Right cardiac atrium (tissue), 5 donors: ENCODE data around the gene PES1. TPM values are rescaled to one million over a fixed set of nuclear protein-coding genes. Genes with fewer than 3 reads are reported as not detected.
"Not testable (repeated sequence)": the region's sequence is repeated elsewhere in the genome, so short reads cannot be mapped to it uniquely, and the experiment has no call there.

Source experiments
- ATAC-seq, 2 donors: fragments of 200-7000 bp; cut with Tn5 transposase; one replicate each; pipeline versions ENCODE4 v1.8.0 to v1.9.1; 2020; ENCODE audit warnings: moderate library complexity in 2 of 2, mild to moderate bottlenecking in 1 of 2
- DNase-seq, 3 donors: peaks; one replicate each; pipeline ENCODE4 v3.0.0-alpha.2; 2020
- H3K27ac ChIP-seq: one replicate; pipeline ENCODE4 v1.5.1; 2013; ENCODE audit warnings: mild to moderate bottlenecking, low read length, control low read depth, moderate library complexity
- H3K27me3 ChIP-seq: one replicate; pipeline ENCODE4 v1.6.1; 2013; ENCODE audit not compliant: control insufficient read depth, insufficient read depth
- H3K4me1 ChIP-seq: one replicate; pipeline ENCODE4 v1.6.1; 2013; ENCODE audit warnings: low read length; ENCODE audit not compliant: control insufficient read depth, insufficient read depth
- H3K4me3 ChIP-seq: one replicate; pipeline ENCODE4 v1.5.1; 2013; ENCODE audit warnings: low read length, control low read depth
- H3K9me3 ChIP-seq: one replicate; pipeline ENCODE4 v1.6.1; 2013; ENCODE audit warnings: low read length; ENCODE audit not compliant: control insufficient read depth
- whole genome bisulfite sequencing: extraction: QIAGEN DNeasy Blood & Tissue Kit; methylation state at CpG from one replicate; pipeline ENCODE4 v1.1.7; 2013; 5-methylcytosine and 5-hydroxymethylcytosine counted together
- intact Hi-C, 4 donors: fragments of 100-400 bp; cut with DNase I; formaldehyde crosslinking; loops; one replicate each; pipeline versions ENCODE4 v1.11.0 to v1.14.0; 2022 to 2023
- polyA plus RNA-seq: library from polyadenylated mRNA; stranded (reverse); fragments of 200-250 nt; gene quantifications from one replicate; pipeline ENCODE4 v1.2.3, GENCODE V29; 2013
- total RNA-seq, 4 donors: library from RNA; stranded (reverse); fragmentation: NEBNext Ultra II Directional; extraction: Animal tissue kit (Norgen Biotek cat#: 25700); gene quantifications; one replicate each; pipeline ENCODE4 v1.2.1, GENCODE V29; 2021
- donor health status: healthy with polysubstance abuse.
- donor health status: DM: no; HTN: yes; CAD: no.
- donor health status: DM: no; HTN: no; CAD: no.
- donor health status: DM: no; HTN: yes; CAD: no; lungs with severe emphysema.
- donor health status: DM: yes; HTN: yes; CAD: no.

Gene PES1
- total and polyA plus RNA-seq, 5 donors, result 20.1 to 31.9 (median 23.7) TPM

DNA sequence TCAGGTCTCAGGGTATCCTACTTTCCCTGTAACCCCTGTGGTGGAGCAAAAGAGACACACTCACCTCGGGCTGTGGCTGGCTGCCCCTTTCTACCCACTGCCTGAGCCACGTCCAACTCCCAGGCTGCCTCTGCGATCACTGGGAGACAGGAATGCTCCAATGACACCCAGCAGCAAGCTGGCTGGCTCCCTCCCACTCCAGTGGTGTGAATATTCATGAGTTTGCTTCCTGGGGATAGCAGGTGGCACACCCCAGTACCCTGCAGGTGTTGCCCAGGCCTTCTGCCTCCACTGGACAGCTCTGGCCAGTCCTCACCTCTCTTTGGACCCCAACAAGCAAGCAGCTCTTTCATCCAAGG is 27.0 kb downstream of the PES1 start:
- intact Hi-C loops, result no loop called here
- H3K4me3 ChIP-seq, result no peak overlapping the region
- H3K4me1 ChIP-seq, result no peaks in the 10 kb centered on the region
- DNase-seq (no peak), ATAC-seq (no peak)
- no peaks in the 10 kb centered on the region for H3K27me3 ChIP-seq
- H3K9me3 ChIP-seq, result no peaks in the 10 kb centered on the region
- no peak overlapping the region for H3K27ac ChIP-seq
- 26% methylated on average over 3 of the region's 3 CpGs for WGBS

DNA sequence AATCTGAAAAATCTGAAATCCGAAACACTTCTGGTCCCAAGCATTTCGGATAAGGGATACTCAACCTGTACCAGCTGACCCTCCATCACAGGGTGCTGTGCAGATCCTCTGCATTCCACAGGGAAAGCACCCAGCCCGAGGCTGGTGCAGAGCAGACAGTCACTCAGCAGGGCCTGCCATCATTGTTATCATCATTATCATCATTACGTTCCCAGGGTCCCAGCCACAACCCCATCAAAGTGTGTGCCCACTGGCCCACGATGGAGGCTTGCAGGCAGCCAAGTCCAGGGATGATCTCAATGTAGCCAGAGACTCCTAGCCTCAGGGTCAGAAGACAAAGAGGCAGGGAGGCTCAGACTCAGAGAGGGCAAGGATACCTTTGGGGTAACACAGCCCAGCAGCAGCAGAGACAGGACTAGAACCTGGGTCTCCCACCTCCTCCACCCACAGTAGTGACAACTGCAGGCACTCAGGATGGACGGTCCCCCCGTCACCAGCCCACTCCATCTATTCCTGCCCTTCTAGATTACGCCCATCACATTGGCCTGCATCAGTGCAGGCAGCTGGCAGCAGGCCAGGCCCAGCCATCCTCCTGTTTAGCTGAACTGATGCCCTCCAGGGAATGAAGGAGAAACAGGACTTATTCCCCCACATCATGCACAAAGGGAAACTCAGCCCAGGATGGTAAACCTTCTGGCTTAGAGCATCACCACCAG is 27.5 kb downstream of the PES1 start:
- Histone ChIP-seq H3K9me3 (no peaks in the 10 kb centered on the region), H3K27ac (no peak overlapping the region), H3K4me3 (no peak overlapping the region), H3K4me1 (no peaks in the 10 kb centered on the region), H3K27me3 (no peaks in the 10 kb centered on the region)
- intact Hi-C loops, result no loop called here
- DNase-seq (no peak), ATAC-seq (no peak)
- 54% methylated on average over 8 of the region's 8 CpGs for WGBS

DNA sequence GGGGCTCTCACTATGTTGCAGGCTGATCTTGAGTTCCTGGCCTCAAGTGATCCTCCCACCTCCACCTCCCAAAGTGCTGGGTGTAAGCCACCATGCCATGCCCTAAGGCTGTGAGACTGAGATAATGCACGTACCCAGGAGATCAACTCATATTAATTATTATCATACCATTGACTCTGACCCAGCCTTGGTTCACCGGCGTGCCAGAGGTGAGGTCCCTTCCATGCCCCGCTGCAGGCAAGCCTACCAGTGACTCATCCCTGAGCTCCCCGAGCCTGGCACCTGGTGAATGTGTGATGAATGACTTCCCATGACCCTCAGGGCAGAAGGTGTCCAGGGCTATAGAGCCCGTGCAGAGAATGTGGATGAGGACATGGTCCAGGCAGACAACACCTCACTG is 29.3 kb downstream of the PES1 start:
- intact Hi-C loops, result no loop called here
- H3K4me3 ChIP-seq, result no peak overlapping the region
- DNase-seq (no peak), ATAC-seq (no peak)
- 73% methylated on average over 6 of the region's 6 CpGs for WGBS
- no peaks in the 10 kb centered on the region for H3K4me1 ChIP-seq
- no peak overlapping the region for H3K27ac ChIP-seq
- H3K27me3 ChIP-seq, result no peaks in the 10 kb centered on the region
- H3K9me3 ChIP-seq, result no peaks in the 10 kb centered on the region

DNA sequence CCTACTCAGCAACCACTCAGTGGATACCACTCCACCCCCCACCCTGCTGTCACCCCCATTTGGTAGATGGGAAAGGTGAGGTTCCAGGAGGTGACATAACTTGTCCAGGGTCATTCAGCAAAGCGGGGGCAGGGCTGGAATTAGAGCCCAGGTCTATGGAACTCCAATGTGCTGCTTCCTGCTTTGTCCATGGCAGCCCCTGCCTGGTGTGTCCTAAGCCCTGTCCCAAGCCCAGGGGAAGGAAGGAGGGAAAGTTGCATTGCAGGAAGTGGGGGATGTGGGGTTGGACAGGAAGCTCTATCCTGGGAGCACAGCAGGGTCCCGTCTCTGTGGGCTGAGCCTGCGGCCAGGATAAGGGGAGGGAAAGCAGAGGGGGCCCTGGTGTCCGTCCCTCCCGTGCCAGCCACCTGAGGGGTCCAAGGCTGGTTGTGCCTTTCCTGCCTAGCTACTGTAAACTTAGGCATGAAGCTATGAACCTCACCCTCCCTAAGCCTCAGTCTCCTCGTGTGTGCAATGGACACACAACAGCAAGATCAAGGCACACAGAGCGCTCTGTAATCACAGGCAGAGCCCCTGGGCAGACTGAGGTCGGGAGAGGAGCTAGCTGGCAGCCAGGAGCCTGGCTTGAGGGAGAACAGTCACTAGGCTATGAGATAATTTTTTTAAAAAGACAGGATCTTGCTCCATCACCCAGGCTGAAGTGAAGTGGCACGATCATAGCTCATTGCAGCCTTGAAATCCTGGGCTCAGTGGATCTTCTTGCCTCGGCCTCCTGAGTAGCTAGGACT is 30.1 kb downstream of the PES1 start:
- no peaks in the 10 kb centered on the region for H3K4me1 ChIP-seq
- H3K9me3 ChIP-seq, result no peaks in the 10 kb centered on the region
- 56% methylated on average over 10 of the region's 10 CpGs for WGBS
- no peak overlapping the region for H3K4me3 ChIP-seq
- H3K27ac ChIP-seq, result no peak overlapping the region
- ATAC-seq (no peak), DNase-seq (no peak)
- intact Hi-C loops, result no loop called here
- no peaks in the 10 kb centered on the region for H3K27me3 ChIP-seq

DNA sequence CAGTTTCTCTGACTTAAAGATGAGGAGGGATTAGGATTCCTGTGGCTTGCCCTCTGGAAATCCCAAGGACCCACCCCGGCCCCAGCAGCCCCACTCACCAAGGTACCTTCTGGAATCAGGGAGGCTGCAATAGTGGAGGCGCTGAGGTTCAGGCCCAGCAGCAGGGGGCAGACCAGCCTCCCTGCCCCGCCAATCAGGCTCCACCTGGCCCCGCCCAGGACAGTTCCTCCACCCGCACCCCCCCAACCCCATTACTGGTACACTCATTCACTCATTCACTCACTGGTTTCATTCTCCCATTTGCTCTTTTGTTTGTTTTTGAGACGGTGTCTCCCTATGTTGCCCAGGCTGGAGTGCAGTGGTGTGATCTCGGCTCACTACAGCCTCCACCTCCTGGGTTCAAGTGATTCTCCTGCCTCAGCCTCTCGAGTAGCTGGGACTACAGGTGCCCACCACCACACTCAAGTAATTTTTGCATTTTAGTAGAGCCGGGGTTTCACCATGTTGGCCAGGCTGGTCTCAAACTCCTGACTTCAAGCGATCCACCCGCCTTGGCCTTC is 31.0 kb downstream of the PES1 start:
- H3K27me3 ChIP-seq, intact Hi-C loops, H3K27ac ChIP-seq, ATAC-seq, H3K9me3 ChIP-seq, H3K4me1 ChIP-seq, DNase-seq, H3K4me3 ChIP-seq: not testable (repeated sequence)
- WGBS, result 85% methylated on average over 11 of the region's 11 CpGs

DNA sequence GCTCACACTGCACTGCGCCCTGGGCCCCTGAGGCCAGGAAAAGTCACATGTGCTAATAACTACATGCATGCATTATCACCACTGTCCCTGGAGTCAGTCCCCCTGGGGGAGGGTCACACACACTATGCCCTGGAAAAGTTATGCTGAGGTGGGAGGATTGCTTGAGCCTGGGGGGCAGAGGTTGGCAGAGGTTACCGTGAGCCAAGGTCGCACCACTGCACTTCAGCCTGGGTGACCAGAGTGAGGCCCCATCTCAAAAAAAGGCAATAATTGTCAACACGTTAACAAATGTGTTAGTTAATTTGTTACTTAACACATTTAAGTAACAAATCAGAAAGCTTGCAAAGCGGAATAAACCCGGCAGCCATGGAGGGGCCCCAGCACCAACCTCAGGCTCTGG is 31.8 kb downstream of the PES1 start:
- ATAC-seq (no peak), DNase-seq (no peak)
- 75% methylated on average over 6 of the region's 6 CpGs for WGBS
- H3K9me3 ChIP-seq, result no peaks in the 10 kb centered on the region
- H3K27me3 ChIP-seq, result no peaks in the 10 kb centered on the region
- no peak overlapping the region for H3K4me3 ChIP-seq
- intact Hi-C loops, result no loop called here
- H3K27ac ChIP-seq, result no peak overlapping the region
- H3K4me1 ChIP-seq, result no peaks in the 10 kb centered on the region

DNA sequence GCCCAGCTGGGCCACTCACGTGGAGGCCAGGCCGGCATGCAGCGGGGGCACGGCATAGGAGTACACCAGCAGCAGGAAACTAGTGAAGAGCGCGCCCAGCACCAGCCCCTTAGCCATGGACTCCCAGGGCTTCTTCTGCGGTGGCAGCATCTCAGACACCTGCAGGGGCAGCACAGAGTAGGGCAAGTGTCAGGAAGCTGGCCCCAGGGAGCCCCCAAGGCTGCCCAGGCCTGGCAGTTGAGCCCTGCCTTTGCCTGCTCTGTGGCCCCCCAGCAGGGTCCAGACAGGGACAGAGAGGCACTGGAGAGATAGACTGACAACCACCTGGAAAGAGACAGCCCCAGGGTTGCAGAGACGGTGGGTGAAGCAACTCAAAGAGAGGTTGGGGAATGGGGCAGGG is 34.5 kb downstream of the PES1 start:
- DNase-seq (no peak), ATAC-seq (no peak)
- 77% methylated on average over 8 of the region's 8 CpGs for WGBS
- no peaks in the 10 kb centered on the region for H3K4me1 ChIP-seq
- intact Hi-C loops, result no loop called here
- no peak overlapping the region for H3K27ac ChIP-seq
- no peak overlapping the region for H3K4me3 ChIP-seq
- no peaks in the 10 kb centered on the region for H3K9me3 ChIP-seq
- no peaks in the 10 kb centered on the region for H3K27me3 ChIP-seq

DNA sequence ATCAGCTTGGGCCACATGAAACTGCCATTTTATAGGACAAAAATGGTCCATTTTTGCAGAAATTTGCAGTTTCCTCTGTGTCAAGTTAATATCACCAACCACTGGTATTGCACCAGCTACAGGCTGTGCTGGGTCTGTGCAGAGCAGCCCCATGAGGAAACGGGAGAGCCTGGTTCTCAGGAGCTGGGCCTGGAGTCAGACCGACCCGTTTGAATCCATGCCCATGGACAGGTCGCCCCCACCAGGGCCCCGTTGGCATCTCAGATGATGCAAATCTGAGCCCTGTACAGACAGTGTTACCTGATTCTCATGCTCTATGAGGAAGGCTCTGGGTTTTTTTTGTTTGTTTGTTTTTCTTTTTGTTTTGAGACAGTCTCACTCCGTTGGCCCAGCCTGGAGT is 35.3 kb downstream of the PES1 start:
- no peak overlapping the region for H3K4me3 ChIP-seq
- H3K27ac ChIP-seq, result no peak overlapping the region
- no peaks in the 10 kb centered on the region for H3K4me1 ChIP-seq
- WGBS, result 63% methylated on average over 6 of the region's 6 CpGs
- no peaks in the 10 kb centered on the region for H3K27me3 ChIP-seq
- no peaks in the 10 kb centered on the region for H3K9me3 ChIP-seq
- intact Hi-C loops, result no loop called here
- DNase-seq (no peak), ATAC-seq (no peak)

DNA sequence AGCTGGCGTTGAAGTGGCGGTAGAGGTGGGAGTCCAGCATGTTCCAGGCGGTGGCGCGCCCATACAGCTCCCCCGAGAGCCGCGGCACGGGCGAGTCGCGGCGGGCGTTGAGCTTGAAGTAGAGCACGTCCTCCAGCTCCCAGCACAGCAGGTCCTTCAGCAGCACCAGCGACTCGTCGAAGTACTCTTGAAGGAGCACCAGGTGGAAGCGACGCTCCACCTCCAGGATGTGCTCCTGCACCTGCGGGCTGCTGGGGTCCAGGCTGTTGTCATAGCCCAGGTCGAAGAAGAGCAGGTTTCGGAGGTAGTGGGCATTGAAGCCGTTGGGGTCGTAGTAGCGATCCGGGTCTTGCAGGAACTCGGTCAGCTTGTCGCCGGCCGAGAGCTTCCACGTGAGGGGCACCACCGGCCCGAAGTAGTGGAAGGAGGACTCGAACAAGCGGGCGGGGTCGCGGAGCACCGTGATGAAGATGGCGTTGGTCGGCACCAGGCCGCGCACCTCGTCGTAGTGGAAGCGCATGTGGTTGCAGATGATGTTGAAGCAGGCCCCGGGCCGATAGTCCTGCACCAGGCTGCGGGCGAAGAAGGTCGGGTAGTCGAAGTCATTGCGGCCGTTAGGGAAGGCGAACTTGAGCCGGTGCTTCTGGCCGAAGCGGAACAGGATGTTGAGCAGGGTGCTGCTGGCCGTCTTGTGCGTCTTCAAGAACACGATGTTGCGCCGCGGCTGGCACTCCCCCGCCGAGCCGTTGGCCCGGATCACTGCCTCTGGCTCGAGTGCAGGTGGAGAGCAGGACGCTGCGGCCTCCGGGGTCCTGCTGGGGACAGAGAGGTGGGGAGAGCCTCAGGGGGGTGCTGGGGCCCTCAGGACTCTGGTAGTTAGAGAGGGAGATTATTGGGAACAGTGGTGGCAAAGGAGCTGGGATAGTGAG is 36.2 kb downstream of the PES1 start:
- no peak overlapping the region for H3K4me3 ChIP-seq
- H3K27ac ChIP-seq, result no peak overlapping the region
- H3K4me1 ChIP-seq, result no peaks in the 10 kb centered on the region
- intact Hi-C loops, result no loop called here
- no peak for DNase-seq
- H3K9me3 ChIP-seq, result no peaks in the 10 kb centered on the region
- WGBS, result 95% methylated on average over 73 of the region's 73 CpGs
- no peaks in the 10 kb centered on the region for H3K27me3 ChIP-seq
- no peak for ATAC-seq

DNA sequence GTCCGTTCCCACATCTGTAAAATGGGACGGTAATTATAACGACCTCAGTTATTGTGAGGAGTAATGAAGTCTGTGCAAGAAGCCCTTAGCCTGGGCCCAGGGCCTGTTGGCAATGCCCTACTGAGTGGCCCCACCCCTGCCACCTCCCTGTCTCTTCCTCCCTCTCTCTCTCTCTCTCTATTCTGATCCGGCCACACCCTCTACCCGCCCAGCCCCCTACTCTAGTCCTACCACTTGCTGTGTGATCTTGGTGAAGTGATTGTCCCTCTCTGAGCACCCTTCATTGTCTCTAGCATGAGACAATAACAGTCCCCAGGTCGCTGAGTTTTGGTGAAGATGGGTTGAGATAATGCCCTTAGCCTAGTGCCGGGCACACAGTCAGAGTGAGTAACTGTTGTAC is 37.7 kb downstream of the PES1 start:
- intact Hi-C loops, result no loop called here
- Histone ChIP-seq H3K27ac (no peak overlapping the region), H3K4me3 (no peak overlapping the region), H3K27me3 (no peaks in the 10 kb centered on the region), H3K4me1 (no peaks in the 10 kb centered on the region), H3K9me3 (no peaks in the 10 kb centered on the region)
- DNase-seq (no peak), ATAC-seq (no peak)
- WGBS, result 80% methylated on average over 7 of the region's 7 CpGs

DNA sequence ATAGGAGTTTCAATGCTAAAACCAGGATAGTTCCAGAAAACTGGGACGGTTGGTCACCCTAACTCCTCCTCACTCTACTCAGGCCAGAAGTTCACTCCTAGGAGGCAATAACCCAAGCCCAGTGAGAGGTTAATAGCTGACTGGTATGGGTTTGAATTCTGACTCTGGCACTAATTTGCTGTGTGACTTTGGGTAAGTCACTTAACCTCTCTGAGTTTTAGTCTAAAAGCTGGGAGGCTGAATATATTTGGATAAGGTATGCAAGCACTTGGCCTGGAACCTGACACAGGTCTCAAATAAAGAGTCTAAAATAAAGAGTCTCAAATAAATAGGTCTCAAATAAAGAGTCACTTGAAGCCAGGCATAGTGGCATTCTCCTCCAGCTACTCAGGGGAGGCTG is 39.0 kb downstream of the PES1 start:
- DNase-seq, result no peak
- H3K4me1 ChIP-seq, result no peaks in the 10 kb centered on the region
- no peak overlapping the region for H3K27ac ChIP-seq
- H3K4me3 ChIP-seq, result no peak overlapping the region
- no peaks in the 10 kb centered on the region for H3K9me3 ChIP-seq
- ATAC-seq, result no peak
- intact Hi-C loops, result no loop called here
- 44% methylated on average over 1 of the region's 1 CpG for WGBS
- no peaks in the 10 kb centered on the region for H3K27me3 ChIP-seq
